Renal cortex interstitium (tissue), 11 donors: ENCODE results near the gene PLAGL1. TPM values are rescaled to one million over a fixed set of nuclear protein-coding genes. Genes with fewer than 3 reads are reported as not detected.
"Not testable (repeated sequence)": the region's sequence is repeated elsewhere in the genome, so short reads cannot be mapped to it uniquely, and the experiment has no call there.

Experiments used
- DNase-seq, 11 donors: peaks; one replicate each; pipeline ENCODE4 v3.0.0-alpha.2; 2013; ENCODE audit warnings: low read depth in 9 of 11, low spot score in 4 of 11; ENCODE audit errors: extremely low read depth in 1 of 11
- polyA plus RNA-seq, 3 donors: library from polyadenylated mRNA; unstranded; fragments of 120-200 nt; gene quantifications; one replicate each; pipeline ENCODE4 v1.2.1, GENCODE V29; 2013; ENCODE audit not compliant: insufficient read length in 3 of 3

PLAGL1 gene
- polyA plus RNA-seq, 3 donors: 84.6 to 119 (median 88.3) TPM

DNA sequence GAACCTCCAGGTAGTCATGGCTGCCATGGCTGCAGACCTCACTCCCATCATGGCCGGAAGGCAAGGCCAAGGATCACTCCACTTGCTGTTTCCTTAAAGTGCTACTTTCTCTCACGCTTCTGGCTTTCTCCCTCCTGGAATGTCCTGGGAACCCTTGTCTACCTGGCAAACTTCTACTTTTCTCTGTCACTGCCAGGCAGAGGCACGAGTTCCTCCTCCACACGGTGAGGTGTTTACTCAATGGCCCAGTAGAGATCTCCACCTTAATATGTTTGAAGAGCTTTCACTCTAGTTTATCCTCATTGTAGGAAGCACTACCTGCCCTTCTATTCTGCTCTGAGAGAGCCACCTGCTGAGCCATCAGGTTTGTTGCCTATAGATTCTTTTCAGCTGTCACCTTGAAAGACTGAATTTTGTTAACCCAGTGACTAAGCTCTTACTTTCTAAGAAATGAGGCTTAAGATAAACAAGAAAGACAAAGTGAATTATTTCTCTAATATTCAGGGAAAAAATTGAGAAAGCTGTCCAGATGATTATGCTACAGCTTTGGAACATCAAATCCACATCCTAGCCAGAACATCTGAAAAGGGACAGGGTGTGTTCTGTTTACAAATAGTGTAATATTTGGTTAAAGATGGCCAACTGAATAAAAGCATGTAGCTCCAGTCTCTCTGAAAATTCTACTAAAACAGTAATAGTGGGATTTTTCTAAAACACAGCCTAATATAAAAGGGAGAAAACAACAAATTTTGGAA is 54.9 kb downstream of the PLAGL1 start:
- no peak for DNase-seq

DNA sequence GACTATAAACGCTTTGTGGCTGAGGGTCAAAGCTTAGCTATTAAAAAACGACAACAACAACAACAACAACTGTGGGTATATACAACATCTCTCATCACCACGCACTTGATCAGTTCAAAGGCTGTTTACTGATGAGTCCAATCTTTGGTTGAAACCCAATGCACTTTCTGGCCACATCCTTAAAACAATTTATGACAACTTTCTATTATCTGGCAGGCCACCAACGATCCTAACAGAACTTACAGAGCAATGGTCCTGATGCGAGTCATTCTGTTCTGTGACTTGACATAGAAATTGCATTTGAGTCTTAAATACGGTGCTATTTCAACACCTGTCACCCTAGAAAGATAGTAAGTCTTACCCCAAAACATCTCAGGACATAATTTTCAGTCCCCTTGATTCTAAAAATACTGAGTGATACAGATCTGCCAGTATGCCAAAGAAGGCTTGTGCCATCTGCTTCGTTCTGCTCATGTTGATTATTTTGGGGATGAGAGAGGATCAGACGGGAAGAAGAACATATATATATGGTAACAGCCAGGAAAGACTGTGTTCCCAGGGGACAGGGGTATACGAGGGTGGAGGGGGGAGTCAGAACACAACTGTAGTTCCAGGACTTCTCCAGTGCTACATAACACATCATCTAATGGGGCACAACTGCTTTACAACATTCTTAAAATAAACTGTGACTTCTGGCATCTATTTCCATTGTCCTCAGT is 55.8 kb downstream of the PLAGL1 start:
- DNase-seq: no peak

DNA sequence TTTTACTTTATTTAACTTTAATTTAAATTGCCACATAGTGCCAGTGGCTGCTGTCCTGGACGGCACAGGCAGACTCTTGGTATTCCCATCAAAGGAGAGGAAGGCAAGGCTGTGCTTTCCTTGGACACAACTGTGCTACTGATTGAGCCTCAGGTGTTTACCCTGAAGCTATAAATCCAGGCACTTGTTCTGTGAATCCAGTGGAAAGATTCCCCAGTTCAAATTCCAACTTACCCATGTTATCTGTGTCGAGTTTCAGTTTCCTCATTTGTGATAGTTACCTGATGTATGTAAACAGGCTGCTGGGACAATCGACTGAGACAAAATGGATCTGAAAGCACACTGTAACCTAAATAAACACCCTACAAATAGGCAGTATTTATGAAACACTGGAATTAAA is 57.2 kb downstream of the PLAGL1 start:
- no peak for DNase-seq

DNA sequence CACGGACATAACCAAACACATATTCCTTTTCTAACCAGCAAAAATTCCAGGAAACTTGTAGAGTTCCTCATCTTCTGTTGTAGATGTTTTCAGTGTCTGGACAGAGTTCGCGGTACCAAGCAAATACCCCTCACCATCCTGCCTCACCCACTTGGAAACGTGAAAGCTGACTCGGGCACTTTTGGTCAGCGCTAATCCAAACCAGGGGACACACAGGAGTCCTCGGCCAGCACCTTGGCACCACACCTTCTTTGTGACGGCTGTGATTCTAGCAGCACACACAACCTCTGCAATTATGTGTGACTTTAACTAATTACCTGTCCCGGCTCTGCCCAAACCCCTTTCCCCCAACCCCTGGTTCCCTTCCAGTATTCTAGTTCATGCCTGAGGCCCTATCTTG is 58.1 kb downstream of the PLAGL1 start:
- DNase-seq: no peak

DNA sequence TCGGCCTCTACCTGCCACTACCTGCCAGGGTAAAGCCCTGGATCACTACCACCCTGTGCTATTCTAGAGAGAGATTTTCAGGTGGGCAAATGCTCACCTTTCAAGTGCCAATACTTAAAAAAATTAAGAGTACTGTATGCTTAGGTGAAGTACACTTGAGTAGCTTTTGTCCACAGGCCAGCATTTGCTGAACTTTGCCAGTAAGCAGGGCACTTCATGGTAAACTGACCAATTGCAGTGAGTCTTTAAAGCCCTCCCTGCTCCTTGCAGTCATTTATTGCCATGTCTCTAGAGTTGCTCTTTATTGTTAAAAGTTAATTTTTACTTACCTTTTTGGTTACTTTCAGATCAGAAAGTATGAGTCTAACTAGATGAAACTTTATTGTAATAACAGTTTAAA is 58.5 kb downstream of the PLAGL1 start:
- no peak for DNase-seq

DNA sequence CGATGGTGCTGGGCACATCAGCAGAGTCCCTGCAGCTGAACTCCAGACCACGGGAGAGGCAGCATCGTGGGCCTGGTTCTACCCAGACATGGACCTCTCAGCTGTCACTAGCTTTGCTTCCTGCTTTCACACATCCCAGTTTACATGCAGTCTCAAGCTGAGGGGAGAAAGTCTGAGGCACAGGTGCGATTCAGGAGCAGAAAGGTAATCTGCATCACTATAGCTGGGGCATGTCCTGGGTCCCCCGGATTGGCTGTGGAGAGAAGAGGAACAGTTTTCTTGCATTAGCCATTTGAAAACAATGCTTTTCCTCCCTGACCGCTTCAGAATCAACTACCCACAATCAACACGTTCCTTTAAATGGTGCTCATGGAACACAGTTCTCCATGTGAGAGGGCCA is 59.9 kb downstream of the PLAGL1 start:
- DNase-seq: no peak

DNA sequence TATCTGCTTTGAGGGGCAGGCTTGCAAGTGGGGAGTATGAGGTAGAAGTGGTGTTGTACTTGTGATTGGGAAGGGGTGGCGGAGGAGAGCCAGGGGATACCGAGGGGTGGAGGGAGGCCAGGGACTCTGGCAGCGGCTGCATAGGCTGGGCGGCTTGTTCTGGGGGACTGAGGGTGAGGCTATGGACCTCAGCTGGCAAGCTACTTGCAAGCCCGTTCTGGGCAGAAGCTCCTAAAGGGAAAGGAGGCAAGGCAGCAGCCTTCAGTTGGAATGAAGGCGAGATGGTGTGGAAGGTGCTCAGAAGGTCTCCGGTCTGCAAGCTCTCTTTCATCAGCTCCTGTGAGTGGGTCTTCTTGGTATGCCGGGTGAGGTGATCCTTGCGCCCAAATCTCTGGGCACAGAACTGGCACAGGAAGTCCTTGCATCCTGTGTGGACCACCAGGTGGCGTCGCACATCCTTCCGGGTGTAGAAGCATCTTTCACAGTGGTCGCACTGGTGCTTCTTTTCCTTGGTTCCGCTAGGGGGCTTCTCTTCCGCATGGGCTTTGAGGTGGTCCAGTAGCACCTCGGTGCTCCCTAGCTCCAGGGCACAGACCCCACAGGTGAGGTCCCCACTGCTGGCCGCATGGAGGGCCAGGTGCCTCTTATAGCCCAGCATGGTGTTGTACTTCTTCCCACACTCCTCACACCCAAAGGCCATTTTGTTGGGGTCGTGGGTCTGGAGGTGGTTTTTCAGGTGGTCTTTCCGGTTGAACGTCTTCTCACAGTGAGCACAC is 66.0 kb downstream of the PLAGL1 start:
- DNase-seq: peak in 2 of 11 donors; percentile 31 to 36

DNA sequence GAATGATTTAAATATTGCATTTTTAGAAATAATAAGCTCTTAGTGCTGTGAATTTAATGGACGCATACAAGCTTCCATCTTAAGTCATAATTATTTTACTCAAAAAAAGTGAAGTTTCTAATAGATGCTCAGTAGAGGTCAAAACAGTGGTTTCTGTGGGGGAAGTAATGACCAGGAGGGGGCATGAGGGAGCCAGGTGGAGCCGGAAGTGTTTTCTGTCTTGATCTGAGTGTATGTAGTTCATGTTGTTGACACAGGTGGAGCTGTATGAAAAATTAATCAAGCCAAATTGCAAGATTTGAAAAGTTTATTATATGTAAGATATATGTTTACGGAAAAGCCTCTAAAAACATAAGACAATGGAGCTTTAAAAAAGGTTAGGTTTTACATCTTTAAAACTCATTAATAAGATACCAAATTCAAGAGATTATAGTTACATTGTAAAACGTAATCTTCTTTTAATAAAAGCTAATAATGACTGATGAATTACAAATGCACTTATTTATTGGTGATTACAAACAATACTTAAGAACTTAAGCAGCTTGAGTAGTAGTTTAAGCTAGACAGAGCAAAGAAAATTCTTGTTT is 68.0 kb downstream of the PLAGL1 start:
- no peak for DNase-seq

DNA sequence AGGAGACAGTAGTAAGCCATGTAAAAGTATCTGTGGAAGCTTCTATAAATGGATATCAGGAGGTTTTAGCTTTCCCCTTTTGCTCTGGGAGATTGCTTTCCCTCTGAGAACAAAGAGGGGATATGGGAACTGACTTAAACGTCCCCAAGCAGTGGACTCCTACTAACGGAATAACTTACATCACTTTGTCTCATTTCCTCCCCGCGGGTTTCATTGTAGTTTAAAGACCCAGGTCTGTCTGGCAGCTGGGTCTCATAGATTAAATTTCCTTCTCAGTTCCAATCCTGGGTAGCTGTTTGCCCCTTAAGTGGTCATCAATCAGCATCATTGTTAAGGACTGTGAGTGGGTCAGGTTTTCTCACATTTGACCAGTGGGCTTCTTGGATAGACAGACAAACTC is 68.7 kb downstream of the PLAGL1 start:
- no peak for DNase-seq

DNA sequence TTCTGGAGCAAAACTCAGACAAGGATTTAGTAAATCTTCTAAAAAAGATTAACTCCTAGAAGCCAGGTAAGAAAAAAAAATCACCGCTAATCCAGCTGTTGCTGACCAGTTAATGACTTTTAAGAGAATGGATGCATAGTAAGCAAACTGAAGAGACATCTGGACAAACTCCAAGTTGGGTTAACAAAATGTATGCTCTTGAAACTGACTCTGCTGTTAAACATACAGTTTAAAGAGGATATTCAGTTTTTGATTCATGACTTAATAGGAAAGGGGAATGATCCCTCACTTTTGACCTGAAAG is 70.4 kb downstream of the PLAGL1 start:
- DNase-seq: peak in 1 of 11 donors; percentile 29

DNA sequence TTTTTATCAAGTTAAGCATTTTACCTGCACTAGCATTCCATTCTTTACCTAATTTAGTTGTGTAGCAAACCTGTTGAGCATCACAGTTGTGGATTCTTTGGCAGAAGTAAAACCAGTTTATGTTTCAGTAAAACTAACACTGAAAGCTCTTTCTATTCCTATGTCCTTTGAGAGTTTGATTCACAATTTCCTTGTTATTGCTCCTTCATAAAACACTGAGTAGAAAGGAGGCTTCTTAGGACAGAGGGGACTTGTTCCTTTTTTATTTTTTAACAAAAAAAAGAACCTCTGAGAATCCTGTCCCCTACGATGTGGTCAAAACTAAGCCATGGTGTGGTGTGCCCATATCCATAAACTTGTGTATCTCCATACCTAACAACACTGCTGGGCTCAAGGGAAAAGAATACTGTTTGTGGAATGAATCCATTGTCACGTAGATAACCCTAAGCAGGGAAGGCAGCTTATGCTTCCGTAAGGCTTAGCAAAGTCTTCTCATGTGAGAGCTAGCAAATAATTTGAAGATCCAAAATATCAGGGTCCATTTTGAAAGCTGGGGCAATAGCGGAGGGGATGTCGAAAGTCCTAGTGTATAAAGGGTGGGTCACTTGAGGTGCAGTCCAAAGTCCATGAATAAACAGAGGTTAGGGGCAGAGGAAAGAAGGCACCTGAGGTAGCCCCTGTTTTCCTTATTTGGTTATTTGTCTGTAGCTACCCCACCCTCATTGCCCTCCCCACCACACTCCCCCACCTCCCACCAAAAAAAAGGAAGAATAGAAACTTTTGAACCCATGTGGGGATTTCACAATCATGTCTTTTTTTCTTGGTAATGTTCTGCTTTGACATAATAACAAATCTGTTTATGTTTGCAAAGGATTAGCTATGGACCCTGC is 71.0 kb downstream of the PLAGL1 start:
- DNase-seq: no peak

DNA sequence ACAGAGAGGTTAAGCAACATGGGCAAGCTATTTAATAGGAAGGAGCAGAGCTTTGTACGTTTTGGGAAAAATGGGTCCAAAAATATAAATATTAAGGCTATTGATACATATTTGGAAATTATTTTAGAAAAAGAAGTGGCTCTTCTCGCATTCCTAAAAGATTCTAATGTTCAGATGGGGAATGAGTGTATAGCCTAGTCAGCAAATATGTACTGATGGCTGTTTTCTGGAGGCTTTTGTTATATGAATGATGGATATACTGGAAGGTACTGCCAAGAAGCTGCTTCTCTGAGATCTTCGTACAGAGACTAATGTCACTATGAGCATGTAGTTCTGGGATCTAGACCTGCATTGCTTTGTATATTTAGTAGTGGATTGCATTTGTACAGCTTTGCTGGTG is 71.7 kb downstream of the PLAGL1 start:
- DNase-seq: no peak

DNA sequence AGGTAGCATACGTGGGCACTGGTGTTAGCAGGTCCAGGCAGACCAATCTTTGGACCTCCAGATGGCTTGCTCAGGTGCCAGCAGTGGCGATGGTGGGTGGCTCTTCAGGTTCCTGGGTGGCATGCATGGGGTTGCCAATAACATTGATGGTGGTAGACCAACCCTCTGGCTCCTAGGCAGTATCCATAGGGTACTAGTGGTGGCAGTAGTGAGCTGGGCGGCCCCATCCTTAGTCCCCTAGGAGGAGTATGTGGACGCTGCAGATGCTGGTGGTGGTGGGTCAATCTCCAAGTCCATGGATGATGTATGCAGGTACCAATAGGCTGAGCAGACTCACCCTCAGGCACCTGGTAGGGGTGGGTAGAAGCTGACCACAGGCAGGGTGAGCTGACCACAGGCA is 73.2 kb downstream of the PLAGL1 start:
- DNase-seq: no peak

DNA sequence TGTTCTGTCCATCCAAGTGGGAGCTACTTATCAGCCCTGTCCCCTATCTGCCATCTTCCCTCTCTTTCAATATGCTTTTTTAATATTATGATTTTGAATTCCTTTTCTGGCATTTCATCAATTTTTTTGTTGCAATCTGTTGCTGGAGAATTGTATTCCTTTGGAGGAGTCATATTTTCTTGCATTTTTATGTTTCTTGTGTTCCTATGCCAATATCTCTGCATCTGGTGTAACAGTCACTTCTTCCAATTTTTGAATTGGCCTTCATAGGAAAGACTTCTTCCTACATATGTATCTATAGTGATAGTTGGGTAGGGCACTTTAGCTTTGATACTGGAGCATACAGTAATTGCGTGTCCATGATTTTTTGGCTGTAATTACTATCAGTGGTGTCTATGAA is 73.7 kb downstream of the PLAGL1 start:
- no peak for DNase-seq

DNA sequence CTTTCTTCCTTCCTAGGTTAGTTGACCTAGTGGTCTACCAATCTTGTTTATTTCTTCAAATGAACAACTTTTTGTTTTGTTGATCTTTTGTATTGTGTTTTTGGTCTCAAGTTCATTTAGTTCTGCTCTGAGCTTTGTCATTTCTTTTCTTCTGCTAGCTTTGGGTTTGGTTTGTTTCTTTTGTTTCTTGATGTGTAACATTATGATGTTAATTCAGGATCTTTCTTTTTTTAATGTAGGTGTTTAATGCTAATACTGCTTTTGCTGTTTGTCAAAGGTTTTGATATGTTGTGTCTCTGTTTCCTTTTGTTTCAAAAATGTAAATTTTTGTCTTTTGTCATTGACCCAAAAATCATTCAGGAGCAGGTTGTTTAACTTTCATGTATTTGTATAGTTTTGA is 78.1 kb downstream of the PLAGL1 start:
- no peak for DNase-seq

DNA sequence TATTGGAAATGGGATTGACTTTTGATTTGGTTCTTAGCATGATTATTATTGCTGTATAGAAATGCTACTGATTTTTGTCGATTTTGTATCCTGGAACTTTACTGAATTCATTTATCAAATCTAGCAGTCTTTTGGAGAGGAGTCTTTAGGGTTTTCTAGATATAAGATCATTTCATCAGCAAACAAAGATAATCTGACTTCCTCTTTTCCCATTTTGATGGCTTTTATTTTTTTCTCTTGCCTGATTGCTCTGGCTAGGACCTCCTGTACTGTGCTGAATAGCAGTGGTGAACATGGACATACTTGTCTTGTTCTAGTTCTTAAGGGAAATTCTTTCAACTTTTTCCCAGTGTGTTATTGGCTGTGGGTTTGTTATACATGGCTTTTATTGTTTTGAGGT is 79.2 kb downstream of the PLAGL1 start:
- no peak for DNase-seq

DNA sequence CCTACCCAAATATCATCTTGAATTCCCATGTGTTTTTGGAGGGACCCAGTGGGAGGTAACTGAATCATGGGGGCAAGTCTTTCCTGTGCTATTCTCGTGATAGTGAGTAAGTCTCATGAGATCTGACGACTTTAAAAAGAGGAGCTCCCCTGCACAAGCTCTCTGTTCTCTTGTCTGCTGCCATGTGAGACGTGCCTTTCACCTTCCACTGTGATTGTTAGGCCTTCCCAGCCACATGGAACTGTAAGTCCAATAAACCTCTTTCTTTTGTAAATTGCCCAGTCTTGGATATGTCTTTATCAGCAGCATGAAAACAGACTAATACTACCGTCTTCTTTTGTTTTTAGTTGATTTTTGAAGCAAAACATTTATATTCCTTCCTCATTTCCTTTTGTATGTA is 91.0 kb downstream of the PLAGL1 start:
- DNase-seq: not testable (repeated sequence)

DNA sequence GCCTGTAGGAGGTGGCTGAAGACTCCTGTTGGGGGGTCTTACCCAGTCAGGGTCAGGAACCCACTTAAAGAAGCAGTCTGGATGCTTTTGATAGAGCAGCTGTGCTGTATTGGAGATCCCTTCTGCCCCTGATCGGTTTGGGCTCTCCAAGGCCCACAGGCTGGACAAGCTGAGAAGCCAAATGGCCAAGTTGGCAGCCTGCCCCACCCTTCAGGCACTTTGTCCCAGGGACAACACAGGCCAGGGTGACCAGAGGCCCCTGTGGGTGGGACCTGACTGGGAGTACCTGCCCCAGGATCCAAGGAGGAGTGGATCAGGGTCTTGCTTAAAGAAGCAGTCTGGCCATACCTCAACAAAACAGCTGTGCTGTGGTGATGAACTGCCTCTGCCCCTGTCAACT is 95.4 kb downstream of the PLAGL1 start:
- DNase-seq: no peak

DNA sequence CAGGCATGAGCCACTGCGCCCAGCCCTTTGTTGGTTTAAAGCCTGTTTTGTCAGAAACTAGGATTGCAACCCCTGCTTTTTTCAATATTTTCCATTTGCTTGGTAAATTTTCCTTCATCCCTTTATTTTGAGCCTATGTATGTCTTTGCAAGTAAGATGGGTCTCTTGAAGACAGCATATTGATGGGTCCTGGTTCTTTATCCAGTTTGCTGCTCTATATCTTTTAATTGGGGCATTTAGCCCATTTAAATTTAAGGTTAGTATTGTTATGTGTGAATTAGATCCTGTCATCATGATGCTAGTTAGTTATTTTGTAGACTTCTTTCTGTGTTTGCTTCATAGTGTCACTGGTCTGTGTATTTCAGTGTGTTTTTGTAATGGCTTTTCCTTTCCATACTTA is 97.0 kb downstream of the PLAGL1 start:
- no peak for DNase-seq
